A549 (cell line): ENCODE data around the gene EPHB1. TPM values are rescaled to one million over a fixed set of nuclear protein-coding genes. Genes with fewer than 3 reads are reported as not detected.

ENCODE experiments used
- ATAC-seq, 2 experiments: fragments of 200-7000 bp in 1 of 2; fragments of >200 bp in 1 of 2; cut with Nextera tagmentation in 1 of 2; cut with Tn5 transposase in 1 of 2; 3 replicates each; pipeline versions ENCODE4 v1.8.0 to v1.9.1; 2018 to 2020; ENCODE audit warnings: mild to moderate bottlenecking in 1 of 2, moderate library complexity in 1 of 2
- CTCF ChIA-PET: fragments of 300-600 bp; sonication (Branson Sonifier 250); formaldehyde crosslinking; extraction: SDS; loops from one replicate; lab custom pipeline; 2021; ENCODE audit warnings: antibody characterized with exemption, inconsistent platforms; lab: Yijun Ruan, JAX
- POLR2A ChIA-PET: fragments of 350-600 bp; formaldehyde crosslinking; extraction: SDS; loops from one replicate; lab custom pipeline; 2021; ENCODE audit warnings: antibody characterized with exemption, inconsistent platforms; lab: Yijun Ruan, JAX
- DNase-seq, 2 experiments: peaks; one replicate each; pipeline versions ENCODE4 v3.0.0 to v3.0.0-alpha.2; 2011 to 2016; ENCODE audit warnings: low read depth in 1 of 2, low spot score in 1 of 2
- FAIRE-seq: peaks from 2 replicates; lab custom pipeline; 2011; peaks lifted over from hg19 to GRCh38; lab: Jason Lieb, UNC
- H3K27ac ChIP-seq, 2 experiments: fragments of >200 bp; sonication (Bioruptor Twin); formaldehyde crosslinking; 3 replicates each; pipeline ENCODE4 v1.5.1; 2016 to 2017
- H3K4me1 ChIP-seq: fragments of >200 bp; sonication (Bioruptor Twin); formaldehyde crosslinking; 3 replicates; pipeline ENCODE4 v1.6.1; 2016
- H3K4me2 ChIP-seq: fragments of >200 bp; sonication (Bioruptor Twin); formaldehyde crosslinking; 3 replicates; pipeline ENCODE4 v1.6.1; 2016
- H3K4me3 ChIP-seq: fragments of >200 bp; sonication (Bioruptor Twin); formaldehyde crosslinking; 3 replicates; pipeline ENCODE4 v1.5.1; 2016
- H3K9me3 ChIP-seq: fragments of >200 bp; sonication (Bioruptor Twin); formaldehyde crosslinking; 3 replicates; pipeline ENCODE4 v1.6.1; 2016
- BHLHE40 ChIP-seq: IDR thresholded peaks from 2 replicates; pipeline ENCODE4 v1.6.1; 2012; ENCODE audit warnings: low read depth, low read length, inconsistent platforms
- CBX2 ChIP-seq: fragments of 200-600 bp; sonication (generic); IDR thresholded peaks from 2 replicates; pipeline ENCODE4 v1.6.1; 2016; ENCODE audit warnings: low read depth, mild to moderate bottlenecking, borderline replicate concordance
- CBX8 ChIP-seq: fragments of 200-600 bp; sonication (generic); IDR thresholded peaks from 2 replicates; pipeline ENCODE4 v1.6.1; 2016
- ESRRA ChIP-seq: fragments of 150-350 bp; IDR thresholded peaks from 2 replicates; pipeline ENCODE4 v1.6.1; 2014; ENCODE audit warnings: mild to moderate bottlenecking, low read length, borderline replicate concordance
- FOSB ChIP-seq: fragments of 250-450 bp; sonication (Bioruptor Pico); IDR thresholded peaks from 2 replicates; pipeline ENCODE4 v1.5.0; 2020; ENCODE audit warnings: mild to moderate bottlenecking, moderate library complexity
- FOXS1 ChIP-seq: fragments of 250-450 bp; sonication (Bioruptor Pico); IDR thresholded peaks from 2 replicates; pipeline ENCODE4 v1.5.0; 2020; ENCODE audit warnings: mild to moderate bottlenecking, moderate library complexity
- GATA3 ChIP-seq: IDR thresholded peaks from 2 replicates; pipeline ENCODE4 v1.6.1; 2012; ENCODE audit warnings: borderline replicate concordance
- HDAC2 ChIP-seq: fragments of 200-600 bp; sonication (generic); IDR thresholded peaks from 2 replicates; pipeline ENCODE4 v1.6.1; 2016
- HEYL ChIP-seq: fragments of 250-450 bp; sonication (Bioruptor Pico); IDR thresholded peaks from 2 replicates; pipeline ENCODE4 v1.8.0; 2021; ENCODE audit warnings: mild to moderate bottlenecking, moderate library complexity
- HOXA7 ChIP-seq: fragments of 250-450 bp; sonication (Bioruptor Pico); IDR thresholded peaks from 2 replicates; pipeline ENCODE4 v1.5.0; 2020; ENCODE audit warnings: mild to moderate bottlenecking, moderate library complexity
- JUN ChIP-seq, 2 experiments: fragments of >200 bp; sonication (Bioruptor Twin); formaldehyde crosslinking; IDR thresholded peaks; 2 replicates in 1 of 2; 3 replicates in 1 of 2; pipeline ENCODE4 v1.6.1; 2016 to 2017
- KDM5A ChIP-seq: fragments of 200-600 bp; sonication (generic); IDR thresholded peaks from 2 replicates; pipeline ENCODE4 v1.6.1; 2016; ENCODE audit warnings: antibody characterized with exemption, mild to moderate bottlenecking
- MYC ChIP-seq: IDR thresholded peaks from 2 replicates; pipeline ENCODE4 v1.6.1; 2012; ENCODE audit warnings: mild to moderate bottlenecking, inconsistent platforms, low read length, improper control_type of control experiment, borderline replicate concordance
- PHF8 ChIP-seq: fragments of 200-600 bp; sonication (generic); IDR thresholded peaks from 2 replicates; pipeline ENCODE4 v1.6.1; 2016; ENCODE audit warnings: low read depth, mild to moderate bottlenecking, antibody characterized with exemption, moderate library complexity, borderline replicate concordance
- POLR2AphosphoS2 ChIP-seq: conservative IDR thresholded peaks from 2 replicates; pipeline ENCODE4 v1.6.1; 2012; ENCODE audit warnings: low read length, improper control_type of control experiment, inconsistent platforms
- RAD21 ChIP-seq, 2 experiments: fragments of >200 bp in 1 of 2; sonication (Bioruptor Twin) in 1 of 2; formaldehyde crosslinking in 1 of 2; IDR thresholded peaks in 1 of 2; conservative IDR thresholded peaks in 1 of 2; 2 replicates in 1 of 2; 3 replicates in 1 of 2; pipeline ENCODE4 v1.6.1; 2012 to 2018; ENCODE audit warnings: inconsistent platforms in 1 of 2
- SREBF2 ChIP-seq: fragments of 450-650 bp; IDR thresholded peaks from 2 replicates; pipeline ENCODE4 v1.6.1; 2014; ENCODE audit warnings: mild to moderate bottlenecking, moderate library complexity
- ZNF302 ChIP-seq: fragments of 250-450 bp; sonication (Bioruptor Pico); IDR thresholded peaks from 2 replicates; pipeline ENCODE4 v1.9.0; 2021; ENCODE audit warnings: inconsistent platforms, mild to moderate bottlenecking, moderate library complexity
- WGBS: methylation state at CpG from one replicate; pipeline ENCODE4 v1.1.6; 2017; ENCODE audit errors: missing lambda C conversion rate; 5-methylcytosine and 5-hydroxymethylcytosine counted together
- polyA plus RNA-seq, 4 experiments: library from polyadenylated mRNA; depleted of rRNA in 3 of 4; stranded (reverse); fragments of >200 nt; fragmentation: RNase III in 1 of 4; extraction: RNeasy Plus Mini Kit Qiagen cat#74134 plus additional on column Dnase treatment in 1 of 4; gene quantifications; 2 replicates in 3 of 4; 3 replicates in 1 of 4; pipeline ENCODE4 v1.2.3, GENCODE V29; 2011 to 2017
- TF ChIP-seq, protein P1 (sequence below): fragments of 250-450 bp; sonication (Bioruptor Pico); IDR thresholded peaks from 2 replicates; pipeline ENCODE4 v1.5.0; 2021; ENCODE audit warnings: mild to moderate bottlenecking, moderate library complexity, borderline replicate concordance
- TF ChIP-seq, protein P2 (sequence below): IDR thresholded peaks from 2 replicates; pipeline ENCODE4 v1.6.1; 2012
- TF ChIP-seq, protein P3 (sequence below): fragments of 250-450 bp; sonication (Bioruptor Pico); IDR thresholded peaks from 2 replicates; pipeline ENCODE4 v1.5.0; 2020; ENCODE audit warnings: low read depth, mild to moderate bottlenecking, moderate library complexity
- TF ChIP-seq, protein P4 (sequence below): fragments of 150-350 bp; IDR thresholded peaks from 2 replicates; pipeline ENCODE4 v1.6.1; 2014; ENCODE audit warnings: low read depth, mild to moderate bottlenecking, low read length

Gene EPHB1
- polyA plus RNA-seq, 2 of the 4 experiments (the other 2 are of a cell fraction): 0.18 to 0.21 TPM

DNA sequence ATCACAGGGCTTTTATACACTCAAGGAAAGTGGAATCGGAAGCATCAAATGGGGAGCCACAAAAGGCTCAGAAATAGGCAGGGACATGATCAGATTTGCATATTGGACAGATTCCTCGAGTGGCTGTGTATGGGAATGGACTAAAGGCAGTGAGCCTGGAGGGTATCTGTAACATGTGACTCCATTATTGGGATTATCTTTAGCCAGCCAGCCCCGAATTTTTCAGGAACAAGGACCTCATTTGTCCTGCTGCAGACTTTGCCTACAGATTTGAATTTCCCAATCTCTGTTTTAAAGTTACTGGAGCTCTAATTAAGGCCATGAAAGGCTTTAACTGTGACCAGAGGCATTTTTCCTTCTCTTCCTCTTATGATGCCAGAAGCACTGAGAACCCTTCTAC, 26.9 kb upstream of the EPHB1 start:
- Histone ChIP-seq H3K27ac (no peak overlapping the region), H3K9me3 (no peaks in the 10 kb centered on the region), H3K4me2 (no peak overlapping the region), H3K4me3 (no peak overlapping the region), H3K4me1 (no peaks in the 10 kb centered on the region)
- POLR2A ChIA-PET: no interaction called here
- ATAC-seq (no peak), DNase-seq (no peak), FAIRE-seq (no peak)
- TF ChIP-seq HOXA7 (CRISPR knock-in tag) (no peak), POLR2AphosphoS2 (no peak), CBX2 (no peak), HDAC2 (no peak), PHF8 (no peak), MYC (no peak), BHLHE40 (no peak), RAD21 (conservative IDR thresholded peaks at IDR 0.05 in 1 of 2, IDR thresholded peaks at IDR 0.05 in 1 of 2) (no peak), CBX8 (no peak), ESRRA (no peak), GATA3 (no peak), SREBF2 (no peak)
- TF ChIP-seq, protein P1, sequence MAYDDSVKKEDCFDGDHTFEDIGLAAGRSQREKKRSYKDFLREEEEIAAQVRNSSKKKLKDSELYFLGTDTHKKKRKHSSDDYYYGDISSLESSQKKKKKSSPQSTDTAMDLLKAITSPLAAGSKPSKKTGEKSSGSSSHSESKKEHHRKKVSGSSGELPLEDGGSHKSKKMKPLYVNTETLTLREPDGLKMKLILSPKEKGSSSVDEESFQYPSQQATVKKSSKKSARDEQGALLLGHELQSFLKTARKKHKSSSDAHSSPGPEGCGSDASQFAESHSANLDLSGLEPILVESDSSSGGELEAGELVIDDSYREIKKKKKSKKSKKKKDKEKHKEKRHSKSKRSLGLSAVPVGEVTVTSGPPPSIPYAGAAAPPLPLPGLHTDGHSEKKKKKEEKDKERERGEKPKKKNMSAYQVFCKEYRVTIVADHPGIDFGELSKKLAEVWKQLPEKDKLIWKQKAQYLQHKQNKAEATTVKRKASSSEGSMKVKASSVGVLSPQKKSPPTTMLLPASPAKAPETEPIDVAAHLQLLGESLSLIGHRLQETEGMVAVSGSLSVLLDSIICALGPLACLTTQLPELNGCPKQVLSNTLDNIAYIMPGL (CRISPR knock-in tag): no peak
- TF ChIP-seq, protein P2, sequence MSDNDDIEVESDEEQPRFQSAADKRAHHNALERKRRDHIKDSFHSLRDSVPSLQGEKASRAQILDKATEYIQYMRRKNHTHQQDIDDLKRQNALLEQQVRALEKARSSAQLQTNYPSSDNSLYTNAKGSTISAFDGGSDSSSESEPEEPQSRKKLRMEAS: no peak
- TF ChIP-seq, protein P3, sequence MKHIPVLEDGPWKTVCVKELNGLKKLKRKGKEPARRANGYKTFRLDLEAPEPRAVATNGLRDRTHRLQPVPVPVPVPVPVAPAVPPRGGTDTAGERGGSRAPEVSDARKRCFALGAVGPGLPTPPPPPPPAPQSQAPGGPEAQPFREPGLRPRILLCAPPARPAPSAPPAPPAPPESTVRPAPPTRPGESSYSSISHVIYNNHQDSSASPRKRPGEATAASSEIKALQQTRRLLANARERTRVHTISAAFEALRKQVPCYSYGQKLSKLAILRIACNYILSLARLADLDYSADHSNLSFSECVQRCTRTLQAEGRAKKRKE (CRISPR knock-in tag): no peak
- TF ChIP-seq, protein P4, sequence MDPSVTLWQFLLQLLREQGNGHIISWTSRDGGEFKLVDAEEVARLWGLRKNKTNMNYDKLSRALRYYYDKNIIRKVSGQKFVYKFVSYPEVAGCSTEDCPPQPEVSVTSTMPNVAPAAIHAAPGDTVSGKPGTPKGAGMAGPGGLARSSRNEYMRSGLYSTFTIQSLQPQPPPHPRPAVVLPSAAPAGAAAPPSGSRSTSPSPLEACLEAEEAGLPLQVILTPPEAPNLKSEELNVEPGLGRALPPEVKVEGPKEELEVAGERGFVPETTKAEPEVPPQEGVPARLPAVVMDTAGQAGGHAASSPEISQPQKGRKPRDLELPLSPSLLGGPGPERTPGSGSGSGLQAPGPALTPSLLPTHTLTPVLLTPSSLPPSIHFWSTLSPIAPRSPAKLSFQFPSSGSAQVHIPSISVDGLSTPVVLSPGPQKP: no peak
- CTCF ChIA-PET: interaction anchor here (3.4 kb wide), 1 partner anchor 12 kb away, joined by 17 read pairs; no protein-coding TSS in a partner anchor
- WGBS: 7% methylated on average over 3 of the region's 3 CpGs

DNA sequence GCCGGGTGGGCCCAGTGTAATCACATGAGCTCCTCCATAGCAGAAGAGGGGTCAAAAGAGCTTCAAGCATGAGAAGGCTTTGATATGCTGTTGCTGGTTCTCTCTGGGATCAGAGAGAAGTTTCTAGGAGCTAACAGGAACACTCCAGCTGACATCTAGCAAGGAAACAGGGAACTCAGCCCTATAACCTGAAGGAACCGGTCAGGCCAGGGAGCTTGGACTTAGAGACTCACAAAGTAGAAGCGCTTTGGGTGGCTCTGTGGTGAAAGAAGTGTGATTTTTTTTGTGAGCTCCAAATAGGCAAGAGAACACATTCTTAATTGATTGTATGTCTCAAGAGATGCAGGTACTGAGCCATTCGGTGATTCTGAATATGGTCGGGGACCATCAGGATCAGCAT, 26.2 kb upstream of the EPHB1 start:
- no peak for ATAC-seq
- WGBS: 67% methylated on average over 5 of the region's 5 CpGs
- Histone ChIP-seq H3K4me1 (no peaks in the 10 kb centered on the region), H3K4me3 (no peak overlapping the region), H3K27ac (no peak overlapping the region), H3K9me3 (no peaks in the 10 kb centered on the region), H3K4me2 (no peak overlapping the region)
- FAIRE-seq: no peak
- DNase-seq: no peak
- ChIA-PET CTCF (interaction anchor here (3.4 kb wide), 1 partner anchor 13 kb away, joined by 17 read pairs; no protein-coding TSS in a partner anchor), POLR2A (no interaction called here)
- TF ChIP-seq FOXS1 (CRISPR knock-in tag) (no peak), JUN (IDR thresholded peaks at IDR 0.05) (no peak), FOSB (no peak), HEYL (CRISPR knock-in tag) (no peak), SREBF2 (no peak), HDAC2 (no peak), ZNF302 (no peak), MYC (no peak), PHF8 (no peak), KDM5A (no peak)
